Measurements from ENCODE around the gene HHATL.

The HHATL gene

GRCh38 chr3:42712344-42712648, 9.7 kb upstream of the HHATL start:
- H3K27ac ChIP-seq, result no peak overlapping the region
- no peak for TF ChIP-seq ZFX (IDR thresholded peaks at IDR 0.05)
- TF ChIP-seq CTCF (conservative IDR thresholded peaks at IDR 0.05), result no peak

- no peak overlapping the region for H3K27ac ChIP-seq
- TF ChIP-seq CTCF (conservative IDR thresholded peaks at IDR 0.05) (no peak), ZFX (IDR thresholded peaks at IDR 0.05) (no peak)
Observed at GRCh38 chr3:42711491-42712343, 9.1 kb upstream of the HHATL start.

- TF ChIP-seq ZFX (IDR thresholded peaks at IDR 0.05) (no peak), CTCF (conservative IDR thresholded peaks at IDR 0.05) (no peak)
- H3K27ac ChIP-seq, result no peak overlapping the region
Observed at GRCh38 chr3:42710323-42711021, 7.9 kb upstream of the HHATL start.

- no peak for TF ChIP-seq CTCF (conservative IDR thresholded peaks at IDR 0.05)
- no peak for TF ChIP-seq ZFX (IDR thresholded peaks at IDR 0.05)
Observed at GRCh38 chr3:42709621-42710020, 7.0 kb upstream of the HHATL start.

GRCh38 chr3:42708611-42709151, 6.1 kb upstream of the HHATL start:
- TF ChIP-seq CTCF (conservative IDR thresholded peaks at IDR 0.05) (no peak), ZFX (IDR thresholded peaks at IDR 0.05) (no peak)
- no peak overlapping the region for H3K27ac ChIP-seq

More at GRCh38 chr3:42709621-42710020, 7.0 kb upstream of the HHATL start:
- H3K27ac ChIP-seq, result no peak overlapping the region

- TF ChIP-seq ZFX (IDR thresholded peaks at IDR 0.05) (no peak), CTCF (conservative IDR thresholded peaks at IDR 0.05) (no peak)
- H3K27ac ChIP-seq, result no peak overlapping the region
Observed at GRCh38 chr3:42707620-42708355, 5.2 kb upstream of the HHATL start.
